Spleen (tissue), 11 donors: Measurements from ENCODE around the gene L2HGDH. TPM values are rescaled to one million over a fixed set of nuclear protein-coding genes. Genes with fewer than 3 reads are reported as not detected.

Source experiments
- DNase-seq: peaks from one replicate; pipeline ENCODE4 v3.0.0-alpha.2; 2020
- H3K27ac ChIP-seq, 8 donors: fragments of 200-600 bp; sonication (generic) in 7 of 8; 1 replicate in 4 of 8; 2 replicates in 4 of 8; pipeline versions ENCODE4 v1.5.0 to v1.8.0; 2016 to 2021; ENCODE audit warnings: inconsistent platforms in 4 of 8, mild to moderate bottlenecking in 4 of 8, moderate library complexity in 1 of 8
- H3K27me3 ChIP-seq, 7 donors: fragments of 200-600 bp; sonication (generic) in 6 of 7; replicated peaks in 1 of 7; 1 replicate in 4 of 7; 2 replicates in 3 of 7; pipeline versions ENCODE4 v1.5.0 to v1.8.0; 2016 to 2021; ENCODE audit warnings: inconsistent platforms in 3 of 7, mild to moderate bottlenecking in 1 of 7
- H3K36me3 ChIP-seq, 6 donors: fragments of 200-600 bp; sonication (generic) in 5 of 6; 1 replicate in 4 of 6; 2 replicates in 2 of 6; pipeline versions ENCODE4 v1.5.0 to v1.8.0; 2016 to 2021; ENCODE audit warnings: inconsistent platforms in 2 of 6
- H3K4me1 ChIP-seq, 6 donors: fragments of 200-600 bp; sonication (generic) in 5 of 6; 1 replicate in 3 of 6; 2 replicates in 3 of 6; pipeline versions ENCODE4 v1.5.0 to v1.8.0; 2016 to 2021; ENCODE audit warnings: inconsistent platforms in 3 of 6
- H3K4me3 ChIP-seq, 8 donors: fragments of 200-600 bp; sonication (generic) in 7 of 8; 1 replicate in 4 of 8; 2 replicates in 4 of 8; pipeline versions ENCODE4 v1.5.0 to v1.8.0; 2016 to 2021; ENCODE audit warnings: inconsistent platforms in 4 of 8, mild to moderate bottlenecking in 4 of 8, moderate library complexity in 2 of 8
- H3K9me3 ChIP-seq, 8 donors: fragments of 200-600 bp; sonication (generic) in 7 of 8; 1 replicate in 4 of 8; 2 replicates in 4 of 8; pipeline versions ENCODE4 v1.5.0 to v1.8.0; 2016 to 2021; ENCODE audit warnings: inconsistent platforms in 4 of 8
- CTCF ChIP-seq, 11 experiments: fragments of 200-600 bp in 7 of 11; fragments of 450-650 bp in 4 of 11; sonication (generic) in 4 of 11; IDR thresholded peaks in 8 of 11; conservative IDR thresholded peaks in 3 of 11; 1 replicate in 7 of 11; 2 replicates in 4 of 11; pipeline versions ENCODE4 v1.4.0 to v1.8.0; 2016 to 2021; ENCODE audit warnings: antibody characterized with exemption in 11 of 11, inconsistent platforms in 4 of 11, mild to moderate bottlenecking in 1 of 11
- POLR2A ChIP-seq, 3 donors: fragments of 450-650 bp; IDR thresholded peaks; one replicate each; pipeline ENCODE4 v1.5.1; 2017; ENCODE audit warnings: antibody characterized with exemption in 3 of 3, mild to moderate bottlenecking in 1 of 3
- POLR2AphosphoS5 ChIP-seq, 3 donors: sonication (generic); formaldehyde crosslinking; IDR thresholded peaks; one replicate each; pipeline ENCODE4 v1.5.1; 2017; ENCODE audit warnings: antibody characterized with exemption in 3 of 3
- WGBS, 5 donors: extraction: QIAGEN DNeasy Blood & Tissue Kit in 3 of 5; methylation state at CpG; one replicate each; pipeline versions ENCODE4 v1.1.5 to v1.1.7; 2013 to 2018; 5-methylcytosine and 5-hydroxymethylcytosine counted together
- intact Hi-C: fragments of 100-400 bp; cut with DNase I; formaldehyde crosslinking; loops from one replicate; pipeline ENCODE4 v1.15.0; 2023; ENCODE audit warnings: low total_unique reads
- polyA plus RNA-seq, 3 donors: library from polyadenylated mRNA; stranded (reverse); fragments of 200-250 nt; gene quantifications; one replicate each; pipeline ENCODE4 v1.2.1, GENCODE V29; 2013
- total RNA-seq, 7 donors: library from RNA; depleted of rRNA in 3 of 7; stranded (reverse); fragments of >200 nt in 3 of 7; fragmentation: NEBNext Ultra II Directional in 4 of 7; extraction: Animal tissue kit (Norgen Biotek cat#: 25700) in 4 of 7; gene quantifications; one replicate each; pipeline versions ENCODE4 v1.1.0 to v1.2.1, GENCODE V29; 2016 to 2021
- donor health status: healthy with polysubstance abuse.
- donor health status: DM: no; HTN: no; CAD: no; lungs with moderate emphysema.
- donor health status: DM: no; HTN: no; CAD: no.
- donor health status: Bipolar disorder and iron deficiency.
- donor health status: healthy.
- donor health status: DM: no; HTN: no; CAD: no.
- donor health status: DM: yes; HTN: yes; CAD: no.

Gene L2HGDH
- total and polyA plus RNA-seq, 10 donors, result 0.72 to 4.9 (median 3.3) TPM

- WGBS, 5 donors, result 94 to 100% (median 100%) methylated on average over 1 of the region's 1 CpG
- Histone ChIP-seq H3K36me3 (peaks cover 0 to 14% (median 0%) of the 10 kb centered on the region in 6 donors), H3K9me3 (no peaks in the 10 kb centered on the region), H3K4me3 (no peak overlapping the region), H3K4me1 (no peaks in the 10 kb centered on the region), H3K27ac (no peak overlapping the region), H3K27me3 (no peaks in the 10 kb centered on the region)
- no peak for DNase-seq
- intact Hi-C loops, result no loop called here
- TF ChIP-seq POLR2AphosphoS5 (IDR thresholded peaks at IDR 0.05) (no peak), POLR2A (IDR thresholded peaks at IDR 0.05) (no peak), CTCF (IDR thresholded peaks at IDR 0.05 in 8 of 11, conservative IDR thresholded peaks at IDR 0.05 in 3 of 11) (no peak)
These were observed 39.5 kb downstream of the L2HGDH start for GRCh38 chr14:50272498-50272897.

GRCh38 chr14:50270932-50271331 is 41.1 kb downstream of the L2HGDH start:
- H3K27ac ChIP-seq, result no peak overlapping the region
- 89 to 93% (median 90%) methylated on average over 6 of the region's 6 CpGs for WGBS, 5 donors

GRCh38 chr14:50265029-50265428 is 47.0 kb downstream of the L2HGDH start:
- TF ChIP-seq POLR2AphosphoS5 (IDR thresholded peaks at IDR 0.05), result no peak
- no peak for TF ChIP-seq POLR2A (IDR thresholded peaks at IDR 0.05)
- Histone ChIP-seq H3K9me3 (no peaks in the 10 kb centered on the region), H3K4me3 (no peak overlapping the region), H3K27me3 (no peaks in the 10 kb centered on the region), H3K4me1 (no peaks in the 10 kb centered on the region), H3K36me3 (peaks cover 0 to 9% (median 0%) of the 10 kb centered on the region in 6 donors), H3K27ac (no peak overlapping the region)
- DNase-seq, result no peak
- intact Hi-C loops, result no loop called here

More at GRCh38 chr14:50270932-50271331, 41.1 kb downstream of the L2HGDH start:
- intact Hi-C loops, result no loop called here
- peaks cover 0 to 9% (median 0%) of the 10 kb centered on the region in 6 donors for H3K36me3 ChIP-seq
- no peak for TF ChIP-seq POLR2AphosphoS5 (IDR thresholded peaks at IDR 0.05)
- TF ChIP-seq CTCF (IDR thresholded peaks at IDR 0.05 in 8 of 11, conservative IDR thresholded peaks at IDR 0.05 in 3 of 11), result no peak
- no peak for TF ChIP-seq POLR2A (IDR thresholded peaks at IDR 0.05)
- H3K4me1 ChIP-seq, result no peaks in the 10 kb centered on the region
- no peak for DNase-seq
- H3K9me3 ChIP-seq, result no peaks in the 10 kb centered on the region
- H3K27me3 ChIP-seq, result no peaks in the 10 kb centered on the region
- no peak overlapping the region for H3K4me3 ChIP-seq

GRCh38 chr14:50263321-50263720 is 48.7 kb downstream of the L2HGDH start:
- no peaks in the 10 kb centered on the region for H3K4me1 ChIP-seq
- H3K27ac ChIP-seq, result no peak overlapping the region
- no peak for TF ChIP-seq POLR2AphosphoS5 (IDR thresholded peaks at IDR 0.05)
- no peak for TF ChIP-seq CTCF (IDR thresholded peaks at IDR 0.05 in 8 of 11, conservative IDR thresholded peaks at IDR 0.05 in 3 of 11)
- no peak for TF ChIP-seq POLR2A (IDR thresholded peaks at IDR 0.05)
- intact Hi-C loops, result no loop called here
- no peak overlapping the region for H3K4me3 ChIP-seq
- DNase-seq, result no peak
- 79 to 90% (median 88%) methylated on average over 4 of the region's 4 CpGs for WGBS, 5 donors
- H3K36me3 ChIP-seq, result peaks cover 0 to 5% (median 0%) of the 10 kb centered on the region in 6 donors
- no peaks in the 10 kb centered on the region for H3K9me3 ChIP-seq
- no peaks in the 10 kb centered on the region for H3K27me3 ChIP-seq

GRCh38 chr14:50262865-50263264 is 49.2 kb downstream of the L2HGDH start:
- intact Hi-C loops, result no loop called here
- DNase-seq, result no peak
- TF ChIP-seq CTCF (IDR thresholded peaks at IDR 0.05 in 8 of 11, conservative IDR thresholded peaks at IDR 0.05 in 3 of 11) (no peak), POLR2AphosphoS5 (IDR thresholded peaks at IDR 0.05) (no peak)
- Histone ChIP-seq H3K4me1 (no peaks in the 10 kb centered on the region), H3K36me3 (peaks cover 0 to 5% (median 0%) of the 10 kb centered on the region in 6 donors), H3K9me3 (no peaks in the 10 kb centered on the region), H3K27ac (no peak overlapping the region), H3K4me3 (no peak overlapping the region), H3K27me3 (no peaks in the 10 kb centered on the region)
- 77 to 88% (median 85%) methylated on average over 2 of the region's 2 CpGs for WGBS, 5 donors
